GM19099 (cell line): ENCODE data around the gene COMT.

Source experiments
- POLR2A ChIP-seq: IDR thresholded peaks from 3 replicates; pipeline ENCODE4 v1.6.1; 2011; ENCODE audit warnings: low read depth; ENCODE audit not compliant: insufficient read length; ENCODE audit errors: extremely low read depth

The COMT gene

GRCh38 chr22:19936513-19936912 lies 5.1 kb upstream of the COMT start:
- no peak for TF ChIP-seq POLR2A

- TF ChIP-seq POLR2A = no peak
These were observed 3.7 kb upstream of the COMT start for GRCh38 chr22:19937616-19938473.

GRCh38 chr22:19940536-19941364 lies 822 bp upstream of the COMT start:
- TF ChIP-seq POLR2A = no peak

- TF ChIP-seq POLR2A = no peak
These were observed 847 bp downstream of the COMT start for GRCh38 chr22:19942157-19943081.

- TF ChIP-seq POLR2A = no peak
These were observed 1.8 kb downstream of the COMT start for GRCh38 chr22:19943082-19944026.

- no peak for TF ChIP-seq POLR2A
These were observed 6.6 kb downstream of the COMT start for GRCh38 chr22:19948057-19948760.

GRCh38 chr22:19951346-19951745 lies 9.8 kb downstream of the COMT start:
- no peak for TF ChIP-seq POLR2A

- no peak for TF ChIP-seq POLR2A
These were observed 13.9 kb downstream of the COMT start for GRCh38 chr22:19955241-19956128.

GRCh38 chr22:19957445-19957844 lies 15.9 kb downstream of the COMT start:
- no peak for TF ChIP-seq POLR2A

- no peak for TF ChIP-seq POLR2A
These were observed 16.8 kb downstream of the COMT start for GRCh38 chr22:19958083-19959042.

- no peak for TF ChIP-seq POLR2A
These were observed 17.5 kb downstream of the COMT start for GRCh38 chr22:19959043-19959586.
